GM18508 (cell line): ENCODE measurements around the gene FBXL19.

Experiments
- ATAC-seq: cut with Tn5 transposase; IDR thresholded peaks from one replicate; pipeline ENCODE4 v1.9.1; 2021; ENCODE audit warnings: moderate number of reproducible peaks; ENCODE audit not compliant: insufficient read depth, unreplicated experiment

The FBXL19 gene

DNA sequence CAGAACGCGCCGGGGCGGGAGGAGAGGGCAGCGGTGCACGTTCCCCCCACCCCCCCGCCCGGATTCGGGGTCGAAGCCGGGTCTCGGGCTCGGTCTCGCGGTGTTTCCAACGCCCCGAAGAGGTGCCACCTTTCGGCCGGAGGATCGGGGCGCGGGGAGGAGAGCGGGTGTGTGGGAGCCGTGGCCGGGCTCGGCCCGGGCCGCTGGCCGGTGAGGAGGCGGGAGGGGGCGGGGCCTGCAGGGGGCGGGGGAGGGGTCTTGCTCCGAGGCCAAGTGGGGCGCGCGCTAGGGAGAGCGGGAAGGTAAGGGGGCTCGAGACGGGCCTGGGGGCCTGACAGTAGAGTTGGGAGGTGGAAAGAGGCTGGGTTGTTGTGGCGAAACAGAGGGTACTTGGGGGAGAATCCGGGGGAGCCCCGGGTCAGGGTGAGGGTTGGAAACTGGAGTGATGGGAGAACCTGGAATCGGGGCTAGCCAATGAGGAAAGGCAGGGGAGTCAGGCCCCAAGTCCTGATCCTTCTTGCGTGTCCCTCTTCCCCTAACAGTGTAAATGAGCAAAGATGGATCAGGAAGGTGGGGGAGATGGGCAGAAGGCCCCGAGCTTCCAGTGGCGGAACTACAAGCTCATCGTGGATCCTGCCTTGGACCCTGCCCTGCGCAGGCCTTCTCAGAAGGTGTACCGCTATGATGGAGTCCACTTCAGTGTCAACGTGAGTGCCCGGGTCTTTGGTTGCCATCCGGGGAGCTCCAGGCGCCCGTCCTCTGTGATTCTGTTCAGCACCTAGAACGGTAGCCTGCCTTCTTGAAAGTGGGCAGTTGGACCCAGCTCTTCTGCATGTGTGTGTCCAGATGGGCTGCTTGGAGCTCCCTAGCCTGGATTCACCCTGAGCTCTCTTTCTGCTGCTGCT is 35.1 kb downstream of the FBXL19 start:
- ATAC-seq = no peak

DNA sequence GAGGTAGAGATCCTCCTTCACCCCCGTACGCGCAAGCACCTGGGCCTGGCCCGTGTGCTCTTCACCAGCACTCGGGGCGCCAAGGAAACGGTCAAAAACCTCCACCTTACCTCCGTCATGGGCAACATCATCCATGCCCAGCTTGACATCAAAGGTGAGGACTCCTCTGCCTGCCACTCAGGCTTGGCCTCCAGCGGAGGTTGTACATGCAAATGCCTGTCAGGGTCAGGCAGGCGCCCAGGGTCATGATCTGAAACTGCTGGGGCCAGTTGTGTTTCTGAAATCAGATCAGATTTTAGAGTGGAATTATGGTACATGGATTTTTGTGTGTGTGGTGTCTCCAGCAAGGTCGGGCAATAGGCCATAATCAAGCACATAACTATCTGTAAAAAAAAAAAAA is 38.0 kb downstream of the FBXL19 start:
- ATAC-seq = no peak

DNA sequence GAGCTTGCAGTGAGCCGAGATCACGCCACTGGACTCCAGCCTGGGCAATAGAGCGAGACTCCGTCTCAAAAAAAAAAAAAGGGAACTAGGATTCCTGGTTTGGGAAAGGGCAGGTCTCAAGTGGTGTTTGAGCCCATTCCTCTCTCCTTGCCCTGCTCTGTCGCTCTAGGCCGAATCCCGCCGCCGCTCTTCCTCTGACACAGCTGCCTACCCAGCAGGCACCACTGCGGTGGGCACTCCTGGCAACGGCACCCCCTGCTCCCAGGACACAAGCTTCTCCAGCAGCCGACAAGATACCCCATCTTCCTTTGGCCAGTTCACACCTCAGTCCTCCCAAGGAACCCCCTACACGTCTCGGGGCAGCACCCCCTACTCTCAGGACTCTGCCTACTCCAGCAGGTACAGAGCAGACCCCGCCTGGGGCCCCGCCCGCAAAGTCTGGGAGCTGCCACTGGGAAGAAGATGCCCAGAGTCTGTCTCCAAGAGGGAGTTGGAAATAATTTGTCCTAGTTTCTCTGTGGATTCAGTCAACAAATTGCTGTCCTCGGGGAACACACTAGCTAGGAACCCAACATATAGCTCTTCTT is 40.6 kb downstream of the FBXL19 start:
- ATAC-seq = no peak

DNA sequence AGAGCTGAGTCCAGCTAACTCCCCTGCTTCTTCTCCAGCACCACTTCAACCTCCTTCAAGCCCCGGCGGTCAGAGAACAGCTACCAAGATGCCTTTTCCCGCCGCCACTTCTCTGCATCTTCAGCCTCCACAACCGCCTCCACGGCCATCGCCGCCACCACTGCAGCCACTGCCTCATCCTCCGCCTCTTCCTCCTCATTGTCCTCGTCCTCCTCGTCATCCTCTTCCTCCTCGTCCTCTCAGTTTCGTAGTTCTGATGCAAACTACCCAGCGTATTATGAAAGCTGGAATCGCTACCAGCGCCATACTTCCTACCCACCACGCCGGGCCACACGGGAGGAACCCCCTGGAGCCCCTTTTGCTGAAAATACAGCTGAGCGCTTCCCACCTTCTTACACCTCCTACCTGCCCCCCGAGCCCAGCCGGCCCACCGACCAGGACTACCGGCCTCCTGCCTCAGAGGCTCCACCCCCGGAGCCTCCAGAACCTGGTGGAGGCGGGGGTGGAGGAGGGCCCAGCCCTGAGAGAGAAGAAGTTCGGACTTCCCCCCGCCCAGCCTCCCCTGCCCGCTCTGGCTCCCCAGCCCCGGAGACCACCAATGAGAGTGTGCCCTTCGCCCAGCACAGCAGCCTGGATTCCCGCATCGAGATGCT is 41.3 kb downstream of the FBXL19 start:
- no peak for ATAC-seq

DNA sequence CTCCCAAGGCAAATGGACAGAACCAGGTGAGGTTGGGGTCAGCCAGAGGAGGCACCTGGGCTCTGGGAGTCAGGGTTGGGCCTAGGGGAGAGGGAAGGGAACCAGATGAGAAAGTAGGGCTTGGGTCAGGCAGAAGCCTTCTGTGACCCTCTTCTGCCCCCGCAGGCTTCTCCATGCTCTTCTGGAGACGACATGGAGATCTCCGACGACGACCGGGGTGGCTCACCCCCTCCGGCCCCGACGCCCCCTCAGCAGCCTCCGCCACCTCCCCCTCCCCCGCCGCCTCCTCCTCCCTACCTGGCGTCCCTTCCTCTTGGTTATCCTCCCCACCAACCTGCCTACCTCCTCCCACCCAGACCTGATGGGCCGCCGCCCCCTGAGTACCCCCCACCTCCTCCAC is 42.1 kb downstream of the FBXL19 start:
- no peak for ATAC-seq

DNA sequence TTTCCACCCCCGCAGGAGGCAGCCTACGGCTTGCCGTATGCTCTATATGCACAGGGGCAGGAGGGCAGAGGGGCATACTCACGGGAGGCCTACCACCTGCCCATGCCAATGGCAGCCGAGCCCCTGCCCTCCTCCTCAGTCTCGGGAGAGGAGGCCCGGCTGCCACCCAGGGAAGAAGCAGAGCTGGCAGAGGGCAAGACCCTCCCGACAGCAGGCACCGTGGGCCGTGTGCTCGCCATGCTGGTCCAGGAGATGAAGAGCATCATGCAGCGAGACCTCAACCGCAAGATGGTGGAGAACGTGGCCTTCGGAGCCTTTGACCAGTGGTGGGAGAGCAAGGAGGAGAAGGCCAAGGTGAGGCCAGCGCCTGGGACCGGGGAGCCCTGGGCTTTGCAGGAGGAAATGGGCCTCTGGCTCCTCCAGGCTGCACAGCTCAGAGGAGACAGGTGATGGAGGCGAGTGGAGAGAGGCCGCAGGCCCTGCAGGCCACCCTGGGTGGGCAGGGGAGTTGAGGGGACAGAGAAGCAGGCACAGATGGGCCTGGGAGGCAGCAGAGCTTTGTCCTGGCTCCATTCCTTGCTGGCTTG is 42.8 kb downstream of the FBXL19 start:
- ATAC-seq = no peak

DNA sequence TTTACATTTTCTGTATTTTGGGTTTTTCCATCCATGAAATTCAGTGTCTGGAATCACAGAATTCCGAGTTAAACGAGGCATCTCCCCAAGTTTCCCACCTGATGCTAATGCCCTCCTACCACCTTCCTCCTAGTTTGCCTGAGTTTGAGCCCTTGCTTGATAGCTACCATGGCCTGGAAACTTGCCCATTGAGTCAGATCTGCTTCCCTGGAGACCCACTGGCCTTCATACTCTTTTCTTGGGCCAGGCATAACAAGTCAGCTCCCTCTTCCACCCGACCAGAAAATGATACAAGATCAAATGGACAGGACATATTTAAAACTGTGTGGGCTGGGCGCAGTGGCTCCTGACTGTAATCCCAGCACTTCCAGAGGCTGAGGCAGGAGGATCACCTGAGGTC is 44.4 kb downstream of the FBXL19 start:
- no peak for ATAC-seq

DNA sequence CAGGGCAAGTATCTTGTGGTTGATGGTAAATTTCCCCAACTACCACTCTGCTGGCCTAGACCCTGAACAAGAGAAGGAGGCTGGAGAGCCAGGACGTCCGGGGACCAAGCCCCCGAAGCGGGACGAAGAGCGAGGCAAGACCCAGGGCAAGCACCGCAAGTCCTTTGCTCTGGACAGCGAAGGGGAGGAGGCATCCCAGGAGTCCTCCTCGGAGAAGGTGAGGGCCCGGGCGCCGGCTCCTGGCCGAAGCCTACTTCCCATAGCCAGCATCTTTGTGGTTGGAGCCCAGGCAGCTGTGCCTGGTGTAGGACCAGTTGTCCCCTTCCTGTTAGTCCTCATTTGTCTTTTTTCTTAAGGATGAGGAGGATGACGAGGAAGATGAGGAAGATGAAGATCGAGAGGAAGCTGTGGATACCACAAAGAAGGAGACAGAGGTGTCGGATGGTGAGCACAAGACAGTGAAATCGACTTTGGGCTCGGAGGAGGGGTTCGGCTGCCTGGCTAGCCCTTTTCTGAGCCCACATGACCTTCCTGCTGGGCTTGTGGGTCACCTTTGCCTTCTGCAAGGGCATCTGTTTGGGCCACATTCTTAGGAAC is 46.0 kb downstream of the FBXL19 start:
- ATAC-seq = no peak

DNA sequence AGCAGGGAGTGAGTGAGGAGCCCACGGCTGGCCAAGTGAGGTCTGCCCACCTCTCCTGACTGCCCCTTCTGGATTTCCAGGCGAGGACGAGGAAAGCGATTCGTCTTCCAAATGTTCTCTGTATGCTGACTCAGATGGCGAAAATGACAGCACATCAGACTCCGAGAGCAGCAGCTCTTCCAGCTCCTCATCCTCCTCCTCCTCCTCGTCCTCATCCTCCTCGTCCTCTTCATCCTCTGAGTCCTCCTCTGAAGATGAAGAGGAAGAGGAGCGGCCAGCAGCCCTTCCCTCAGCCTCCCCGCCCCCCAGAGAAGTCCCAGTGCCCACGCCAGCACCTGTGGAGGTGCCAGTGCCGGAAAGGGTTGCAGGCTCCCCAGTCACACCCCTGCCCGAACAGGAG is 47.9 kb downstream of the FBXL19 start:
- ATAC-seq = no peak

DNA sequence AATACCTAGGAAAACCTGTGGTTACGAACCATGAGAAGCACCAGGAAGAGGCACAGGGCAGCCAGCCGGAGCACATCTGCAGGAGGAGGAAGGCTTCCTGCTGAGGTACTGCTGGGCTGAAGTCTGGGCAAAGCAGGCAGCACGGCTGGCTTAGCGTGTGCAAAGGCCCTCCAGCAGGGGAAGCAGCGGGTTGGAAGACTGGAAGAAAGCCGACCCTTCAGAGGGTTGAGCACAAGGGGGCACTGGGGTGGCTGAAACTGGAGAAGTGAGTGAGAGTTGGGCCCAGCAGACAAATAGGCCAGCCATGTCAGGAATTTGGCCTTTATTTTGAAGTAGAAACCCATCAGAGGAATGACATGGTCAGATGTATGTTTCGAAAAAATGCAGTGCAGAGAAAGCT is 49.5 kb downstream of the FBXL19 start:
- no peak for ATAC-seq

DNA sequence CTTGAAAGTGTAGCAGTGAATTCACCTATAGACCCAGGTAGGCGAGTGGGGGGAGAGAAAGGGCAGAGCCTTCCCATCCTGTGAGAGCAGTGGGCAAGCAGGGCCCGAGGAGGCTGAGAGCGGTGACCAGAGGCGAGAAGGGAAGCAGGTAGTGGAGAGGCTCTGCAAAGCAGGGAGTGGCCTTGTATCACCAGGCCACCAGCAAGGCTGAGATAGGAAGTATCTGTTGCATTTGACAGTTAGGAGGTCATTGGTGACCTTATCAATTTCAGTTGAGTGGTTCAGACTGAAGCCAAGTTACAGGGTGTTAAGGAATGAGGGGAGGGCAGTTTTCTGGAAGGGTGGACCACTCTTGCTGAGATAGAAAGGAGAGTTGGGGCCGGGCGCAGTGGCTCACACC is 51.0 kb downstream of the FBXL19 start:
- no peak for ATAC-seq

DNA sequence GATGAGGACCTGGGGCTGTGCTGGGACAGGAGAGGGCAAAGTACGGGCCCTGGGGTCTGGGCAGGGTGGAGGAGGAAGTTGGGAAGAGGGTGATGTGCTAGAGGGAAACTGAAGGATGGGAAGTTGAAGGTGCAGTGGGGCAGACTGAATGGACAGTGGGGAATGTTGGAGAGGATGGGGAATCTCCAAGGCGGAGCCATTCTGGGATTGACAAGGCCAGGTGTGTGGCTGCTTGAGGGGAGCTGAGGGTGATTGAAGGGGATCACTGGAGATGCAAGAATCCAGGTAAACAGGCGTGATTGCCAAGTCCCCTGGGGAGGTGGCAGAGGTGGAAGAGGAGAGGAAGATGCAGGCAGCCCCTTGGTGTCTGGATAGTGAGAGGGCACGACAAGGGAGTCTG is 53.1 kb downstream of the FBXL19 start:
- no peak for ATAC-seq

DNA sequence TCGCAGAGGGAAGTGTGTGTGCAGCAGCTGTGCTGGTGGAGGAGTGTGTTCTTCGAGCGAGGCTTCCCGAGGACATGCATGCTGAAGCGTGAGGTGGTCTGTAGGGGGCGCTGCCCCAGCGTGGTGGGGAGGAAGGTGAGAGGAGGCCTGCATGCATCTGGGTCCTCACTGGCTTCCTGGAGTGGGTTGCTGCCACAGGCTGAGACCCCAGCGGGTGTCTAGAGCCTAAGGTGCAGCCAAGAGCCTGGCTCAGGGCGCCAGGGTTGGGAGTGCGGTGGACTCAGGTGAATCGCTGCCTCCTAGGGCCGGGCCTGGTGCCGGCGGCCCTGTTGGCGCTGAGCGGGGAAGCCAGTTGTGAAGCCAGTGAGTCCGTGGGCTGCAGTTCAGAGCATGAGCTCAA is 54.1 kb downstream of the FBXL19 start:
- ATAC-seq = no peak

DNA sequence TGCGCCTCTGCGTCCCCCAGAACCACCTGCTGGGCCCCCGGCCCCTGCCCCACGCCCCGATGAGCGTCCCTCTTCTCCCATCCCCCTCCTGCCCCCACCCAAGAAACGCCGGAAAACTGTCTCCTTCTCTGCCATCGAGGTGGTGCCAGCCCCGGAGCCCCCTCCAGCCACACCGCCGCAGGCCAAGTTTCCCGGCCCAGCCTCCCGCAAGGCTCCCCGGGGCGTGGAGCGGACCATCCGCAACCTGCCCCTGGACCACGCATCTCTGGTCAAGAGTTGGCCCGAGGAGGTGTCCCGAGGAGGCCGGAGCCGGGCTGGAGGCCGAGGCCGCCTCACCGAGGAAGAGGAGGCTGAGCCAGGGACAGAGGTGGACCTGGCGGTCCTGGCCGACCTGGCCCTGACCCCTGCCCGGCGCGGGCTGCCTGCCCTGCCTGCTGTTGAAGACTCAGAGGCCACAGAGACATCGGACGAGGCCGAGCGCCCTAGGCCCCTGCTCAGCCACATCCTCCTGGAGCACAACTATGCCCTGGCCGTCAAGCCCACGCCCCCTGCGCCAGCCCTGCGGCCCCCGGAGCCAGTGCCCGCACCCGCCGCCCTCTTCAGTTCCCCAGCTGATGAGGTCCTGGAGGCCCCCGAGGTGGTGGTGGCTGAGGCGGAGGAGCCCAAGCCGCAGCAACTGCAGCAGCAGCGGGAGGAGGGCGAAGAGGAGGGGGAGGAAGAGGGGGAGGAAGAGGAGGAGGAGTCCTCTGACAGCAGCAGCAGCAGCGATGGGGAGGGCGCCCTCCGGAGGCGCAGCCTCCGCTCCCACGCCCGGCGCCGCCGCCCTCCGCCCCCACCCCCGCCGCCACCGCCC is 56.0 kb downstream of the FBXL19 start:
- ATAC-seq = no peak

DNA sequence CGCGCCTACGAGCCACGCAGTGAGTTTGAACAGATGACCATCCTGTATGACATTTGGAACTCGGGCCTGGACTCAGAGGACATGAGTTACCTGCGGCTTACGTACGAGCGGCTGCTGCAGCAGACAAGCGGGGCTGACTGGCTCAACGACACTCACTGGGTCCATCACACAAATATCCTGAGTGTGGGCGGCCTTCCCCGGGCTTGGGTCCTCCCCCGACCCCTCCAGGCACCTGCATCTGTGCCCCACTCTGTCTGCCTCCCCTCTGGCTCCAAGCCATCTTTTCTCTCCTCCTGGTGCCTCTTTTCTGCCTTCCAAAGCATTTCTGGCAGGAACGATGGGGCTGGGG is 56.6 kb downstream of the FBXL19 start:
- ATAC-seq = no peak

DNA sequence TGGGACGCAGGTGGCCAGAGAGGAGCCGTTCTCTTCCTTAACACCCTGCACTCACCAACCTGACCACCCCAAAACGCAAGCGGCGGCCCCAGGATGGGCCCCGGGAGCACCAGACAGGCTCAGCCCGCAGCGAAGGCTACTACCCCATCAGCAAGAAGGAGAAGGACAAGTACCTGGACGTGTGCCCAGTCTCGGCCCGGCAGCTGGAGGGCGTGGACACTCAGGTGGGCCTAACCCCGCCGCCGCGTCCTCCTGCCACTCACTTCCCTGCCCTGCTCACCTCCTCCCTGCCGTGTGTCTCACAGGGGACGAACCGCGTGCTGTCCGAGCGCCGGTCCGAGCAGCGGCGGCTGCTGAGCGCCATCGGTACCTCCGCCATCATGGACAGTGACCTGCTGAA is 57.1 kb downstream of the FBXL19 start:
- no peak for ATAC-seq

DNA sequence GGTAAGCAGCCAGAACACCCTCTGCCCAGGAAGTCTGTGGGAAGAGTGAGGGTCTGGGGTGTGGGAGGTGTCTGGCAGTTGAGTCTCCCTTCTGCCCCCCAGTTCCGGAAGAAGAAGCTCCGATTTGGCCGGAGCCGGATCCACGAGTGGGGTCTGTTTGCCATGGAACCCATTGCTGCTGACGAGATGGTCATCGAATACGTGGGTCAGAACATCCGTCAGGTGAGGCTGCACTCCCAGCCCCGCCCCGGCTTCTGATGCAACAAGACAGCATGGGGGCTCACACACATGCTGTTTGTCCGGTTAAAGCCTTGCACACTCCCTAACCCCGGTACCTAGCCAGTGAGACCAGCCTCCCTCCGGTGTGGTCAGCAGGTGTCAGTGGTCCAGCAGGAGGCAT is 57.6 kb downstream of the FBXL19 start:
- no peak for ATAC-seq

DNA sequence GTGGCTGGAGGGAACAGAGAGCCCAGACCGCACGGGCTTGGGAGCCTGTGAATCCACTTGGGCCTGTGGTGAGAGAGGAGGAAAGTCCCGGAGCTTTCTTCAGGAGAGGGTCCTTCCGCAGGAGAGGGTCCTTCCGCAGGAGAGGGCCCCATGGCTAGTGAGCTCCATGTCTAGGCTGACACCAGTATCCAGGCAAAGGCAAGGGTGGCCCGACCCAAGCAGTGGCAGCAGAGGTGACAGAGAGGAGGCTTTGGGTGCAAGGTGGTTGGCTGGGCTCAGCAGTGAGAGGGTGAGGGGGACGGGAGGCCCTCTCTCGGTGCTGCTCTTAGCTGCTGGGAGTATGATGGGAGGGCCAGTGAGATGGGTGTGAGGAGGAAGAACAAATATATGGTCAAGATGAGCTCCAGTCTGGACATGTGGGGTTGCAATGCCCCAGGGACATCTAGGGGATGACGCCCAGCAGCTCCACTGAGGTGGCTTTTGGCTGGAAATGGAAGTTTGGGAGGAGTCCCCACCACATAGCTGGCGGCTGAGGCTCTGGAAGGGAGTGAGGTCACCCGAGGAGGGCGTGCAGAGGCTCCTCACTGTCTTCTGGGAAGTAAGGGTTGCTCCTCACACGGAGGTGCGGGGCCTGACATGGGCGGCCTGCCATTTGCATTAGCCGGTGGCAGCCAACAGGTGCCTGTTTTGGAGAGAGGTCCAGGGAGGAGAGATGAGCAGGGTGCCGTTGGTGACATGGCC is 59.3 kb downstream of the FBXL19 start:
- no peak for ATAC-seq

DNA sequence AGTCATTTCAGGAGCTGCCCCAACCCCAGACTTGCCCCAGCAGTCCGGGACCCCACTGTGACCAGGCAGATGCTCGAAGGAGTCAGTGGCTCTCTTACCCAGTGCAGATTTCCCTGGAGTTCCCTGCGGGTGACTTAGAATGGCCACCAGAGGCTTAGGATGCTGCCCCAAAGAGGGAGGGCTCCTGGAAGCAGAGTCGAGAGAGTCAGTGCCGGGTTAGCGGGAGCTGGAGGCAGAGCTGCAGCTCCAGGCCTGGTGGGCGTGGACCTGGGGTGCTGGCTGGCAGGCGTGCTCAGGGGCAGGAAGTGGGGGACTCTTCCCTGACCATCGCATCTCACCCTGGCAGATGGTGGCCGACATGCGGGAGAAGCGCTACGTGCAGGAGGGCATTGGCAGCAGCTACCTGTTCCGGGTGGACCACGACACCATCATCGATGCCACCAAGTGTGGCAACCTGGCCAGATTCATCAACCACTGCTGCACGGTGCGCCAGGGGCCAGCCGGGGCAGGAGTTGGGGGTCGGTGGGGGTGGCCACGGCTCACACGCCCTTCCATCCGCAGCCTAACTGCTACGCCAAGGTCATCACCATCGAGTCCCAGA is 60.0 kb downstream of the FBXL19 start:
- ATAC-seq = no peak
